GM21619 (cell line): ENCODE measurements around the gene GPR35.

Experiments used
- ATAC-seq: cut with Tn5 transposase; IDR thresholded peaks from one replicate; pipeline ENCODE4 v1.9.1; 2021; ENCODE audit not compliant: unreplicated experiment

GPR35 gene

GRCh38 chr2:240624950-240625621 is at the start of gene GPR35:
TSS of gene GPR35 (plus strand) at chr2:240625480. CDS start at chr2:240629953, 4,473 bp downstream.
- peak; percentile 25 for ATAC-seq

- no peak for ATAC-seq
These were observed 49.2 kb upstream of the GPR35 start for GRCh38 chr2:240576036-240576435.

- ATAC-seq: no peak
These were observed 48.7 kb upstream of the GPR35 start for GRCh38 chr2:240576436-240577205.

GRCh38 chr2:240577281-240578109 is 47.8 kb upstream of the GPR35 start:
- no peak for ATAC-seq

GRCh38 chr2:240578110-240578450 is 47.2 kb upstream of the GPR35 start:
- no peak for ATAC-seq

- ATAC-seq: no peak
These were observed 46.8 kb upstream of the GPR35 start for GRCh38 chr2:240578488-240578887.

GRCh38 chr2:240579071-240579762 is 46.1 kb upstream of the GPR35 start:
- ATAC-seq: no peak

GRCh38 chr2:240579771-240580614 is 45.3 kb upstream of the GPR35 start:
- ATAC-seq: no peak

GRCh38 chr2:240581811-240582210 is 43.5 kb upstream of the GPR35 start:
- no peak for ATAC-seq

- ATAC-seq: no peak
These were observed 42.5 kb upstream of the GPR35 start for GRCh38 chr2:240582781-240583180.

- no peak for ATAC-seq
These were observed 41.5 kb upstream of the GPR35 start for GRCh38 chr2:240583774-240584173.

GRCh38 chr2:240584486-240585031 is 40.7 kb upstream of the GPR35 start:
- peak; percentile 58 for ATAC-seq

GRCh38 chr2:240585101-240585500 is 40.2 kb upstream of the GPR35 start:
- peak; percentile 25 for ATAC-seq

- no peak for ATAC-seq
These were observed 39.5 kb upstream of the GPR35 start for GRCh38 chr2:240585681-240586197.

- peak; percentile 60 for ATAC-seq
These were observed 38.9 kb upstream of the GPR35 start, which contains the start of gene CAPN10 for GRCh38 chr2:240586198-240586918. TSS of gene CAPN10 (plus strand) at chr2:240586734. CDS start at chr2:240586912, 178 bp downstream.

GRCh38 chr2:240586919-240587800 is 38.1 kb upstream of the GPR35 start:
- no peak for ATAC-seq

- no peak for ATAC-seq
These were observed 37.1 kb upstream of the GPR35 start for GRCh38 chr2:240588006-240588655.
